Neuronal stem cell (in vitro differentiated cells): ENCODE measurements around the gene NUMBL.
"Not testable (repeated sequence)": the region's sequence is repeated elsewhere in the genome, so short reads cannot be mapped to it uniquely, and the experiment has no call there.

Experiments
- DNase-seq: peaks from one replicate; pipeline ENCODE4 v3.0.0-alpha.2; 2013; ENCODE audit warnings: low spot score
- H2AFZ ChIP-seq: one replicate; pipeline ENCODE4 v1.6.1; 2013; ENCODE audit warnings: mild to moderate bottlenecking, low read length, inconsistent platforms
- H2AK5ac ChIP-seq: 2 replicates; pipeline ENCODE4 v1.6.1; 2013; ENCODE audit warnings: low read depth, mild to moderate bottlenecking, inconsistent platforms, low read length, moderate library complexity, mixed read lengths
- H2BK120ac ChIP-seq: 2 replicates; pipeline ENCODE4 v1.6.1; 2013; ENCODE audit warnings: low read depth, mild to moderate bottlenecking, inconsistent platforms, low read length, moderate library complexity, mixed read lengths
- H2BK12ac ChIP-seq: one replicate; pipeline ENCODE4 v1.6.1; 2013; ENCODE audit warnings: low read length, inconsistent platforms
- H2BK15ac ChIP-seq: 2 replicates; pipeline ENCODE4 v1.6.1; 2013; ENCODE audit warnings: mild to moderate bottlenecking, low read length, inconsistent platforms, mixed read lengths
- H2BK5ac ChIP-seq: one replicate; pipeline ENCODE4 v1.6.1; 2013; ENCODE audit warnings: inconsistent platforms, mild to moderate bottlenecking, low read length, moderate library complexity
- H3K14ac ChIP-seq: one replicate; pipeline ENCODE4 v1.6.1; 2013; ENCODE audit warnings: low read length, inconsistent platforms
- H3K18ac ChIP-seq: 2 replicates; pipeline ENCODE4 v1.6.1; 2013; ENCODE audit warnings: low read length, inconsistent platforms
- H3K23ac ChIP-seq: 2 replicates; pipeline ENCODE4 v1.6.1; 2013; ENCODE audit warnings: low read depth, mild to moderate bottlenecking, mixed read lengths, low read length, inconsistent platforms; ENCODE audit not compliant: poor library complexity
- H3K27ac ChIP-seq: replicated peaks from 3 replicates; pipeline ENCODE4 v1.5.1; 2013; ENCODE audit warnings: low read length, inconsistent platforms
- H3K27me3 ChIP-seq, 3 experiments: 2 replicates each; pipeline ENCODE4 v1.6.1; 2013; ENCODE audit warnings: low read length in 3 of 3, mild to moderate bottlenecking in 2 of 3, inconsistent platforms in 1 of 3, low read depth in 1 of 3, mixed read lengths in 1 of 3, moderate library complexity in 1 of 3; ENCODE audit not compliant: control insufficient read depth in 3 of 3, insufficient read depth in 3 of 3
- H3K36me3 ChIP-seq, 2 donors: replicated peaks in 1 of 2; 2 replicates each; pipeline ENCODE4 v1.6.1; 2013; ENCODE audit warnings: low read length in 2 of 2; ENCODE audit not compliant: control insufficient read depth in 2 of 2, insufficient read depth in 2 of 2
- H3K4ac ChIP-seq: 2 replicates; pipeline ENCODE4 v1.6.1; 2013; ENCODE audit warnings: inconsistent platforms, mild to moderate bottlenecking, low read length, moderate library complexity
- H3K4me1 ChIP-seq, 2 donors: 1 replicate in 1 of 2; 2 replicates in 1 of 2; pipeline ENCODE4 v1.6.1; 2013; ENCODE audit warnings: low read length in 2 of 2, low read depth in 1 of 2; ENCODE audit not compliant: control insufficient read depth in 2 of 2, insufficient read depth in 1 of 2
- H3K4me2 ChIP-seq: one replicate; pipeline ENCODE4 v1.6.1; 2013; ENCODE audit warnings: mild to moderate bottlenecking, low read length, inconsistent platforms; ENCODE audit not compliant: insufficient read depth, poor library complexity, severe bottlenecking
- H3K4me3 ChIP-seq, 2 donors: 2 replicates each; pipeline ENCODE4 v1.5.1; 2013; ENCODE audit warnings: low read length in 2 of 2, mild to moderate bottlenecking in 2 of 2, inconsistent platforms in 1 of 2, moderate library complexity in 1 of 2
- H3K79me1 ChIP-seq: one replicate; pipeline ENCODE4 v1.6.1; 2013; ENCODE audit warnings: low read depth, mild to moderate bottlenecking, inconsistent platforms, low read length, moderate library complexity
- H3K9ac ChIP-seq: one replicate; pipeline ENCODE4 v1.6.1; 2013; ENCODE audit warnings: mild to moderate bottlenecking, low read depth, low read length, inconsistent platforms; ENCODE audit not compliant: poor library complexity
- H3K9me3 ChIP-seq, 2 donors: replicated peaks in 1 of 2; 2 replicates each; pipeline versions ENCODE3 to v1.6.1; 2013; ENCODE audit warnings: low read length in 2 of 2, mild to moderate bottlenecking in 2 of 2, inconsistent platforms in 1 of 2, low read depth in 1 of 2, mixed read lengths in 1 of 2, moderate library complexity in 1 of 2; ENCODE audit not compliant: control insufficient read depth in 2 of 2, insufficient read depth in 1 of 2
- H4K8ac ChIP-seq: one replicate; pipeline ENCODE4 v1.6.1; 2013; ENCODE audit warnings: low read depth, mild to moderate bottlenecking, inconsistent platforms, low read length, moderate library complexity
- H4K91ac ChIP-seq: one replicate; pipeline ENCODE4 v1.6.1; 2013; ENCODE audit warnings: low read length, low read depth, mild to moderate bottlenecking, inconsistent platforms; ENCODE audit not compliant: poor library complexity
- WGBS, 2 donors: extraction: QIAGEN DNeasy Blood & Tissue Kit; methylation state at CpG; one replicate each; pipeline ENCODE4 v1.1.7; 2013; ENCODE audit warnings: missing lambda C conversion rate in 2 of 2, mixed read lengths in 1 of 2; ENCODE audit not compliant: insufficient read length in 2 of 2, insufficient replicate concordance in 1 of 2; ENCODE audit errors: extremely low coverage in 2 of 2; 5-methylcytosine and 5-hydroxymethylcytosine counted together

The NUMBL gene

GRCh38 chr19:40659566-40659965, 30.9 kb downstream of the NUMBL start:
- no peak overlapping the region for H2AFZ ChIP-seq

GRCh38 chr19:40659116-40659515, 31.3 kb downstream of the NUMBL start:
- Histone ChIP-seq H2BK120ac (no peak overlapping the region), H3K4me1 (peaks cover 5 to 6% of the 10 kb centered on the region in 2 donors), H2BK12ac (no peak overlapping the region), H3K79me1 (no peaks in the 10 kb centered on the region), H2AK5ac (no peak overlapping the region), H4K91ac (no peak overlapping the region), H3K9me3 (no peaks in the 10 kb centered on the region), H3K27ac (no peak overlapping the region), H3K9ac (no peak overlapping the region), H3K14ac (no peak overlapping the region), H3K27me3 (peaks cover 0 to 3% (median 0%) of the 10 kb centered on the region in 3 experiments), H3K36me3 (no peaks in the 10 kb centered on the region), H3K4me2 (no peak overlapping the region), H3K23ac (no peak overlapping the region), H3K18ac (no peak overlapping the region), H3K4me3 (no peak overlapping the region), H4K8ac (no peak overlapping the region), H2BK5ac (no peak overlapping the region), H3K4ac (no peak overlapping the region), H2BK15ac (no peak overlapping the region), H2AFZ (no peak overlapping the region)
- no peak for DNase-seq
- whole genome bisulfite sequencing, 2 donors, result no CpG with 5 or more reads among the region's 5 CpGs

More at GRCh38 chr19:40659566-40659965, 30.9 kb downstream of the NUMBL start:
- no peak overlapping the region for H3K23ac ChIP-seq
- H3K4me3 ChIP-seq, result no peak overlapping the region
- H3K27ac ChIP-seq, result no peak overlapping the region
- H3K4me2 ChIP-seq, result no peak overlapping the region
- no peak overlapping the region for H3K4ac ChIP-seq
- no peak overlapping the region for H2BK12ac ChIP-seq
- H3K4me1 ChIP-seq, result peaks cover 5 to 6% of the 10 kb centered on the region in 2 donors
- peaks cover 0 to 3% (median 0%) of the 10 kb centered on the region in 3 experiments for H3K27me3 ChIP-seq
- H3K14ac ChIP-seq, result no peak overlapping the region
- no peak overlapping the region for H2AK5ac ChIP-seq
- no peak overlapping the region for H3K18ac ChIP-seq
- H4K8ac ChIP-seq, result no peak overlapping the region
- H2BK120ac ChIP-seq, result no peak overlapping the region
- no peak overlapping the region for H4K91ac ChIP-seq
- DNase-seq, result no peak
- no peaks in the 10 kb centered on the region for H3K36me3 ChIP-seq
- H3K9ac ChIP-seq, result no peak overlapping the region
- no peaks in the 10 kb centered on the region for H3K9me3 ChIP-seq
- H3K79me1 ChIP-seq, result no peaks in the 10 kb centered on the region
- no peak overlapping the region for H2BK15ac ChIP-seq
- WGBS, 2 donors, result no CpG with 5 or more reads among the region's 11 CpGs
- no peak overlapping the region for H2BK5ac ChIP-seq

GRCh38 chr19:40658031-40658430, 32.4 kb downstream of the NUMBL start:
- Histone ChIP-seq H2BK12ac (no peak overlapping the region), H3K9me3 (no peaks in the 10 kb centered on the region), H3K4me2 (no peak overlapping the region), H3K79me1 (no peaks in the 10 kb centered on the region), H3K4me3 (no peak overlapping the region), H3K4me1 (no peaks in the 10 kb centered on the region), H2BK120ac (no peak overlapping the region), H2BK5ac (no peak overlapping the region), H3K14ac (no peak overlapping the region), H3K23ac (no peak overlapping the region), H3K27me3 (peaks cover 0 to 3% (median 0%) of the 10 kb centered on the region in 3 experiments), H3K9ac (no peak overlapping the region), H3K27ac (no peak overlapping the region), H2AFZ (no peak overlapping the region), H3K4ac (no peak overlapping the region), H3K18ac (no peak overlapping the region), H3K36me3 (no peaks in the 10 kb centered on the region), H2AK5ac (no peak overlapping the region), H4K8ac (no peak overlapping the region), H2BK15ac (no peak overlapping the region), H4K91ac (no peak overlapping the region)
- DNase-seq, result no peak
- WGBS, 2 donors, result no CpG with 5 or more reads among the region's 8 CpGs

GRCh38 chr19:40655684-40656083, 34.8 kb downstream of the NUMBL start:
- H3K27ac ChIP-seq, H3K18ac ChIP-seq, H3K14ac ChIP-seq, H3K23ac ChIP-seq, H3K4ac ChIP-seq, H2BK5ac ChIP-seq, H2AFZ ChIP-seq, H3K36me3 ChIP-seq, H3K9ac ChIP-seq, H4K8ac ChIP-seq, H3K9me3 ChIP-seq, H2BK15ac ChIP-seq, H4K91ac ChIP-seq, H2AK5ac ChIP-seq, H3K4me1 ChIP-seq, DNase-seq, H3K4me2 ChIP-seq, H2BK12ac ChIP-seq, H3K4me3 ChIP-seq, H3K79me1 ChIP-seq, H2BK120ac ChIP-seq, H3K27me3 ChIP-seq: not testable (repeated sequence)
- WGBS, 2 donors, result no CpG with 5 or more reads among the region's 7 CpGs
